KOPT-K1 (cell line): ENCODE data around the gene B3GNT9.
"Not testable (repeated sequence)": the region's sequence is repeated elsewhere in the genome, so short reads cannot be mapped to it uniquely, and the experiment has no call there.

ENCODE experiments used
- H3K27ac ChIP-seq: fragments of 200-600 bp; sonication (generic); 2 replicates; pipeline ENCODE4 v1.5.1; 2016; ENCODE audit warnings: antibody characterized with exemption, mild to moderate bottlenecking, low read depth, low read length; ENCODE audit not compliant: poor library complexity, severe bottlenecking
- H3K36me3 ChIP-seq: fragments of 200-600 bp; sonication (generic); 2 replicates; pipeline ENCODE4 v1.5.1; 2017; ENCODE audit warnings: antibody characterized with exemption, mild to moderate bottlenecking, low read length, moderate library complexity; ENCODE audit not compliant: insufficient read depth
- H3K9me3 ChIP-seq: fragments of 200-600 bp; sonication (generic); 2 replicates; pipeline ENCODE4 v1.5.1; 2017; ENCODE audit warnings: antibody characterized with exemption, low read length, mild to moderate bottlenecking; ENCODE audit not compliant: insufficient read depth, poor library complexity, severe bottlenecking

Gene B3GNT9

GRCh38 chr16:67129422-67129821, 21.4 kb downstream of the B3GNT9 start:
- H3K9me3 ChIP-seq, result no peaks in the 10 kb centered on the region
- peaks cover 83% of the 10 kb centered on the region for H3K36me3 ChIP-seq
- no peak overlapping the region for H3K27ac ChIP-seq

- Histone ChIP-seq H3K9me3 (no peaks in the 10 kb centered on the region), H3K27ac (no peak overlapping the region), H3K36me3 (peaks cover 83% of the 10 kb centered on the region)
Observed at GRCh38 chr16:67128887-67129286, 21.9 kb downstream of the B3GNT9 start.

DNA sequence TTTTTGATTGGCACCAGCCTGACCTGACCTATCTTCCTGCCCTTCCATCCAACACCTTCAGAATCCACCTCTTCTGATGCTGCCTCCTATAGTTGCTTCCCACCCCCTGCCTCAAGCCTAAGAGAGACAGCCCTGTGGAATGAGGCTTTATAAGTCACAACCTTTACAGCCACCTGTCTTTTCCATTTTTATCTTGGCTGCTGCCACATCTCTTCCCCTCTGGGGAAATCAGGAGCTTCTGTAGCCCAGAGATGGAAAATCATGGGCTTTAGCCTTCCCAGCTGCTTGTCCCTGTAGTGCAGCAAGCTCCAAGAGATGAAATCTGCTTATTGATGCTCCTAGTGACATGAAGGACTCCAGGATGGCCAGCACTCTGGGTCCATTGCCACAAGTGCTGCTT, 22.4 kb downstream of the B3GNT9 start:
- Histone ChIP-seq H3K27ac (no peak overlapping the region), H3K36me3 (peaks cover 85% of the 10 kb centered on the region)

DNA sequence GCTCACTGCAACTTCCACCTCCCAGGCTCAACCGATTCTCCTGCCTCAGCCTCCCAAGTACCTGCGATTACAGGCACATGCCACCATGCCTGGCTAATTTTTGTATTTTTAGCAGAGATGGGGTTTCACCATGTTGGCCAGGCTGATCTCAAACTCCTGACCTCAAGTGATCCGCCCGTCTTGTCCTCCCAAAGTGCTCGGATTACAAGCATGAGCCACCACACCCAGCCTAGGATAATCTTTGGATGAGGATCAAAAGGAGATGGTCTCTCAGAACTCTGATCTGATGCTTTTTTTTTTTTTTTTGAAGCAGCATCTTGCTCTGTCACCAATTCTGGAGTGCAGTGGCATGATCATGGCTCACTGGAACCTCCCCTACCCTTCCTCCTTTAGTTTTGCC, 28.0 kb downstream of the B3GNT9 start:
- H3K36me3 ChIP-seq, result peaks cover 72% of the 10 kb centered on the region
- not testable (repeated sequence) for H3K27ac ChIP-seq

More for the DNA sequence above, 22.4 kb downstream of the B3GNT9 start:
- no peaks in the 10 kb centered on the region for H3K9me3 ChIP-seq

DNA sequence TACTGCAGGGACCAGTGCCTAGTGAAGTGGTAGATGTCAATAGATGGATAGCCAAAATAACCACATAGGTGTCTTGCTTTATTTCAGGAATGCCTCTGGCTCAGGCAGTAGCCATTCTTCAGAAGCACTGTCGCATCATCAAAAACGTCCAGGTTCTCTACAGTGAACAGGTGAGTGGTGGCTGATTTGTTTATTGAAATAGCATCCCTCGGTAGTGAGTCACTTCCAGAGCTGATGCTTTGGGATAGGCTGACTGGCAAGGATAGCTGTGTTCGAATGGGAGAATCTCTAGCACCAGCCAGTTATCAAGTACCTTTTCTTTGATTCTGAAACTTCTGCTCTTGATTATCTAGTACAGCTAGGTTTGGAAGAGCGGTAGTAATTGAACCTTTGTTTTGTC, 30.8 kb downstream of the B3GNT9 start:
- H3K9me3 ChIP-seq, result no peaks in the 10 kb centered on the region
- H3K27ac ChIP-seq, result no peak overlapping the region
- H3K36me3 ChIP-seq, result peaks cover 53% of the 10 kb centered on the region

More for the DNA sequence above, 28.0 kb downstream of the B3GNT9 start:
- not testable (repeated sequence) for H3K9me3 ChIP-seq

- Histone ChIP-seq H3K27ac (no peak overlapping the region), H3K36me3 (peaks cover 34% of the 10 kb centered on the region), H3K9me3 (no peaks in the 10 kb centered on the region)
Observed at GRCh38 chr16:67117716-67118115, 33.1 kb downstream of the B3GNT9 start.

DNA sequence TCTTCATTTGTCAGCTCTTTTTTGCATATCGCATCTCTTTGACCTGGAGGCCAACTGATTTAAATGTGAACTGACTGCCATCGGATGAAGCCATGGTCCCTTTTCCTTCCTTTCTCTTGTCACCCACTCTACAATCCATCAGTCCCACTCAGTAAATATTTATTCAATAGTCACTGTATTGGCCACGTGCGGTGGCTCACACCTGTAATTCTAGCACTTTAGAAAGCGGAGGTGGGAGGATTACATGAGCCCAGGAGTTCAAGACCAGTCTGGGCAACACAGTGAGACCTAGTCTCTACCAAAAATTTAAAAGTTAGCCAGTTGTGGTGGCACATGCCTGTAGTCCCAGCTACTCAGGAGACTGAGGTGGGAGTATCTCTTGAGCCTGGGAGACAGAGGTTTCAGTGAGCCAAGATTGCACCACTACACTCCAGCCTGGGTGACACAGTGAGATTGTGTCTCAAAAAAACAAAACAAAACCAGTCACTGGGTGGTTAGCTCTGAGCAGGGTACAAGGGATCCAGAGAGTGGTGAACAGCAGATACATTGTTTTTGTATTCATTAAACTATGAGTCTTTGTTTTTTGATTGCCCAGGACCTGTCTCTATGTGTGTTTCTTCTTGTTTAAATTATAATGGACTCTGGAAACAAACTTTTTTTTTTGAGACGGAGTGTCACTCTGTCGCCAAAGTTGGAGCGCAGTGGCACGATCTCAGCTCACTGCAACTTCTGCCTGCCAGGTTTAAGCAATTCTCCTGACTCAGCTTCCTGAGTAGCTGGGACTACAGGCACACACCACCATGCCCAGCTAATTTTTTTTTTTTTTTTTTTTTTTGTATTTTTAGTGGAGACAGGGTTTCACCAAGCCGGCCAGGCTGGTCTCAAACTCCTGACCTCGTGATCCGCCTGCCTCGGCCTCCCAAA, 34.1 kb downstream of the B3GNT9 start:
- peaks cover 24% of the 10 kb centered on the region for H3K36me3 ChIP-seq
- no peaks in the 10 kb centered on the region for H3K9me3 ChIP-seq
- no peak overlapping the region for H3K27ac ChIP-seq

- no peak overlapping the region for H3K27ac ChIP-seq
- H3K36me3 ChIP-seq, result peaks cover 18% of the 10 kb centered on the region
- no peaks in the 10 kb centered on the region for H3K9me3 ChIP-seq
Observed at GRCh38 chr16:67115639-67116038, 35.2 kb downstream of the B3GNT9 start.

- Histone ChIP-seq H3K27ac (no peak overlapping the region), H3K9me3 (no peaks in the 10 kb centered on the region), H3K36me3 (peaks cover 9% of the 10 kb centered on the region; the same call in 1 of the 2 replicates)
Observed at GRCh38 chr16:67114793-67115192, 36.0 kb downstream of the B3GNT9 start.

- H3K9me3 ChIP-seq, result no peaks in the 10 kb centered on the region
- H3K36me3 ChIP-seq, result peaks cover 9% of the 10 kb centered on the region; the same call in 1 of the 2 replicates
- no peak overlapping the region for H3K27ac ChIP-seq
Observed at GRCh38 chr16:67112591-67113399, 38.0 kb downstream of the B3GNT9 start.

- H3K9me3 ChIP-seq, result no peaks in the 10 kb centered on the region
- peaks cover 9% of the 10 kb centered on the region; the same call in 1 of the 2 replicates for H3K36me3 ChIP-seq
- H3K27ac ChIP-seq, result no peak overlapping the region
Observed at GRCh38 chr16:67111951-67112444, 38.8 kb downstream of the B3GNT9 start.

DNA sequence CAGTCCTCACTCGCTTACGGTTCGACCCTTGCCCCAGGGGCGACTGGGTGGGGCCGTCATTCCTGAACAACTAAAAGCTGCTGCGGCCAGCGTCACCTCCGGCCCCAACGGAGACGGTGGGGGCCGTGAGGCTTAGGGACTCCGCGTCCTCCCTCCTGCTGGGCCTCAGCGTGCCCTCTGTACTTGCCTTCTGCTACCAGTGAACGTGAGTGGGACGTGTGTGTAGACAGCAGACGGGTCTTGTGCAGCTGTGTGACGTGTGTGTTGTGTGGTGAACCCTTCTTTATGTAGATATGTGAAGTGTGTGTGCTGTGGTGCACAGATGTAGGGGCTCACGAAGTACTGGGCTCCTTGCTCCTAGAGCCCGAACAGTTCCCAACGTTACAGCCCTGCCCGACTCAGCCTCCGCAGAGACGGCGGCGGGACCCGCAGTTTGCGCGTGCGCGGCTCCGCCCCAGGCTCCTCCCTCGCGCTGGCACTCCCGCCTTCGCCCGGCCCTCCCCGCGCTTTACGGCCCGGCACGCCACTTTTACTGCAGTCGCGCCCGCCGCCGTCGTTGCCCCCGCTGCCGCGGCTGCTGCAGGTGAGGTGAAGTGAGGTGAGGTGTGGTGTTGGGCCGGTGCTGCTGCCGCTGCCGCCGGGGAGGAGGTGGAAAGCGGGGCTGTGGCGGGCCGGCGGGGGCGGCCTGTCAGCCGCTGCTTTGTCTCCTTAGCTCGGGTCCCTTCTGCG, 41.2 kb downstream of the B3GNT9 start, which contains the start of gene PHAF1:
Gene PHAF1, plus strand, starts transcription at position 535 of the 729 bp plus-strand sequence. CDS start 235 bp downstream, outside the sequence.
- H3K27ac ChIP-seq, result peak within 1 kb of the TSS; percentile 52
- peaks cover 5% of the 10 kb centered on the region; the same call in 1 of the 2 replicates for H3K36me3 ChIP-seq
- no peaks in the 10 kb centered on the region for H3K9me3 ChIP-seq

- Histone ChIP-seq H3K27ac (peak overlapping the region; percentile 52), H3K36me3 (peaks cover 5% of the 10 kb centered on the region; the same call in 1 of the 2 replicates), H3K9me3 (no peaks in the 10 kb centered on the region)
Observed at GRCh38 chr16:67108931-67109406, 41.8 kb downstream of the B3GNT9 start.

DNA sequence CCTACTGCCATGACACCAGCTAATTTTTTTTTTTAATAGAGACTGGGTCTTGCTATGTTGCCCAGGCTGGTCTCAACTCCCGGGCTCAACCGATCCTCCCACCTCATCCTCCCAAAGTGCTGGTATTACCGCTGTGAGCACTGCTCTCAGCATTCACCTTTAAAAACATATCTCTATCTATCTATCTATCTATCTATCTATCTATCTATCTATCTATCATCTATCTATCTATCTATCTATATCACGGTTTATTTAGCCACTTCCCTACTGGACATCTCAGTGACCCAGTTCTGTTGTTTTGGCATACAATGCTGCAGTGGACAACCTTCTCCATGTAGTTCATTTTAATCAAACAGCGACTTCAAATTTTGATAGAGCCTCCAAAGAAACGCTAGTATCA, 42.3 kb downstream of the B3GNT9 start:
- Histone ChIP-seq H3K27ac (no peak overlapping the region), H3K36me3 (peaks cover 5% of the 10 kb centered on the region; the same call in 1 of the 2 replicates)

More for the DNA sequence above, 42.3 kb downstream of the B3GNT9 start:
- H3K9me3 ChIP-seq, result no peaks in the 10 kb centered on the region
